Measurements from ENCODE around the gene TBX1. TPM values are rescaled to one million over a fixed set of nuclear protein-coding genes. Genes with fewer than 3 reads are reported as not detected.

Gene TBX1
- polyA plus RNA-seq, 4 donors: 1.1 to 4.8 (median 1.3) TPM; not detected in 1

DNA sequence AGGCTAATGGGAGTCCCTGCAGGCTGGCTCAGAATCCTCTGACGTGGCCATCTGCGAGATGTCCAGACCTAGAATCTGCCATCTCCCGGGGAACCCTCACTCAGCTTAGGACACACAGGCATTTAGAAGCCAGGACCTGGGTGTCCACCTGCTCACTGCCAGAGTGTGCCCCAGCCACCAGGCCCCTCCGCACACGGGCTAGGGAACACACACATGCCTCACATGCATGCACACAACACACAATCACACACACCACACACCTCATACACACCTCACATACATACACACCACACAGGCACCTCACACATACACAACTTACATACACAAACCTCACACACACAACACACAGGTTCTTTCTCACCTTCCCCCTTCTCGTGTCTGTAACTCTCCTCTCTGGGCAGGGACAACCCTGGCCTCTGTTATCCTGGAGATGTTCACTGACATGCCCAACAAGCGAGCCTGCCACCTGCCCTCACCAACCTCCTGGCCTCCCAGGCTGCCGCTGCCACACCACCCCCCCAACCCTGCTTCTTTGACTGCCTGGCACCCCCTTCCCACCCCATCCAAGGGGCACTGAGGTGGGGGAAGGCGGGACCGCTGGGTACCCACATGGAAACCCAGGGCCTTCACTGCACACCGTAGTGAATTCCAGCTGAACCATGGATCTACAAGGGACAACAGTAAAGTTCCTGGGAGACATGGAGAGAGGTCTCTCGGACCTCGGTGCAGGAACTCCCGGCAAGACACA is 56.0 kb downstream of the TBX1 start:
- DNase-seq (no peak), FAIRE-seq (no peak)
- Histone ChIP-seq H3K4me1 (ENCODE audit: control insufficient read depth in 3 of 3, insufficient read depth in 2 of 3, low read depth in 1 of 3, low read length in 2 of 3) (no peaks in the 10 kb centered on the region), H3K4me3 (ENCODE audit: low read depth in 1 of 3, low read length in 3 of 3) (no peak overlapping the region), H3K36me3 (ENCODE audit: control insufficient read depth in 3 of 3, insufficient read depth in 2 of 3, low read depth in 1 of 3, low read length in 3 of 3) (peaks cover 0 to 28% (median 0%) of the 10 kb centered on the region in 3 donors), H3K9me3 (ENCODE audit: control insufficient read depth in 2 of 2, insufficient read depth in 1 of 2, low read depth in 1 of 2, low read length in 1 of 2) (no peaks in the 10 kb centered on the region), H3K27me3 (ENCODE audit: control insufficient read depth in 3 of 3, insufficient read depth in 3 of 3, low read length in 3 of 3) (no peaks in the 10 kb centered on the region), H3K27ac (ENCODE audit: low read depth in 1 of 3, low read length in 2 of 3) (no peak overlapping the region)
- WGBS, 3 donors: 91 to 94% (median 93%) methylated on average over 14 of the region's 14 CpGs

Other genes starting within 250 kb of the TBX1 start
- gene CLDN5, start 236.4 kb upstream of the TBX1 start, polyA plus RNA-seq: 100 to 1,000 TPM in 1 of 4 donors, 10 to 100 TPM in 1, 1 to 10 TPM in 2; 3.1 to 184 (median 10.4) TPM
- 10 to 100 TPM in 1 of 4 donors, 1 to 10 TPM in 3; 2.2 to 10.2 (median 6.1) TPM for gene SEPTIN5, start 46.3 kb upstream of the TBX1 start, polyA plus RNA-seq
- 1 to 10 TPM in 3 of 4 donors, under 1 TPM in 1; 0.67 to 2.0 (median 1.3) TPM for gene GP1BB, start 37.2 kb upstream of the TBX1 start, polyA plus RNA-seq
- gene GNB1L, start 94.1 kb downstream of the TBX1 start, polyA plus RNA-seq: 10 to 100 TPM in 2 of 4 donors, 1 to 10 TPM in 2; 4.0 to 18.9 (median 9.8) TPM
- 10 to 100 TPM in 3 of 4 donors, 1 to 10 TPM in 1; 9.7 to 30.6 (median 22.3) TPM for gene RTL10, start 94.1 kb downstream of the TBX1 start, polyA plus RNA-seq
- 100 to 1,000 TPM in 3 of 4 donors, 10 to 100 TPM in 1; 57.8 to 236 (median 135) TPM for gene COMT, start 181.0 kb downstream of the TBX1 start, polyA plus RNA-seq
- gene TXNRD2, start 181.0 kb downstream of the TBX1 start, polyA plus RNA-seq: 10 to 100 TPM; 16.8 to 43.8 (median 29.5) TPM